Pancreas (tissue), 10 donors: Measurements from ENCODE around the gene EPHA1. TPM values are rescaled to one million over a fixed set of nuclear protein-coding genes. Genes with fewer than 3 reads are reported as not detected.

Experiments used
- ATAC-seq, 4 donors: fragments of 200-7000 bp; cut with Tn5 transposase; one replicate each; pipeline versions ENCODE4 v1.8.0 to v1.9.1; 2020; ENCODE audit warnings: mild to moderate bottlenecking in 4 of 4, moderate library complexity in 4 of 4
- DNase-seq, 6 donors: peaks; one replicate each; pipeline ENCODE4 v3.0.0-alpha.2; 2020
- FAIRE-seq: peaks from 2 replicates; lab custom pipeline; 2012; peaks lifted over from hg19 to GRCh38; lab: Jason Lieb, UNC
- H3K27ac ChIP-seq, 4 donors: fragments of 200-600 bp; sonication (generic); 1 replicate in 3 of 4; 2 replicates in 1 of 4; pipeline versions ENCODE4 v1.5.0 to v1.8.0; 2020
- H3K27me3 ChIP-seq, 4 donors: fragments of 200-600 bp; one replicate each; pipeline ENCODE4 v1.8.0; 2021
- H3K36me3 ChIP-seq, 3 donors: fragments of 200-600 bp; sonication (generic) in 1 of 3; one replicate each; pipeline versions ENCODE4 v1.5.0 to v1.8.0; 2020 to 2021
- H3K4me1 ChIP-seq, 3 donors: fragments of 200-600 bp; one replicate each; pipeline ENCODE4 v1.8.0; 2021
- H3K4me3 ChIP-seq, 4 donors: fragments of 200-600 bp; sonication (generic) in 2 of 4; one replicate each; pipeline versions ENCODE4 v1.5.0 to v1.8.0; 2020 to 2021
- H3K9me3 ChIP-seq, 4 donors: fragments of 200-600 bp; one replicate each; pipeline ENCODE4 v1.8.0; 2021
- CTCF ChIP-seq, 4 donors: fragments of 200-600 bp; sonication (generic) in 3 of 4; IDR thresholded peaks; one replicate each; pipeline versions ENCODE4 v1.5.0 to v1.8.0; 2021; ENCODE audit warnings: antibody characterized with exemption in 4 of 4
- whole genome bisulfite sequencing, 2 donors: extraction: QIAGEN DNeasy Blood & Tissue Kit; methylation state at CpG; one replicate each; pipeline ENCODE4 v1.1.7; 2013; 5-methylcytosine and 5-hydroxymethylcytosine counted together
- intact Hi-C, 3 donors: fragments of 100-400 bp; cut with DNase I; formaldehyde crosslinking; loops; one replicate each; pipeline versions ENCODE4 v1.11.1 to v1.14.2; 2022
- polyA plus RNA-seq, 2 donors: library from polyadenylated mRNA; stranded (reverse); fragments of 200-250 nt; gene quantifications; one replicate each; pipeline ENCODE4 v1.2.3, GENCODE V29; 2013
- total RNA-seq, 6 donors: library from RNA; stranded (reverse); fragmentation: NEBNext Ultra II Directional in 4 of 6; extraction: Animal tissue kit (Norgen Biotek cat#: 25700) in 4 of 6; gene quantifications; one replicate each; pipeline versions ENCODE4 v1.2.1 to v1.2.4, GENCODE V29; 2021 to 2023
- donor health status: healthy with polysubstance abuse.
- donor health status: DM: no; HTN: no; CAD: no; lungs with moderate emphysema.
- donor health status: DM: no; HTN: no; CAD: no.
- donor health status: control.
- donor health status: control.
- donor health status: Bipolar disorder and iron deficiency.
- donor health status: DM: yes; HTN: yes; CAD: no.
- donor health status: DM: no; HTN: no; CAD: no.
- donor health status: DM: no; HTN: no; CAD: no.
- donor health status: DM: yes; HTN: yes; CAD: no.

EPHA1 gene
- total and polyA plus RNA-seq, 8 donors, result 5.3 to 14.2 (median 7.8) TPM

- 58 to 65% methylated on average over 4 of the region's 4 CpGs for WGBS, 2 donors
- ATAC-seq (no peak), FAIRE-seq (no peak), DNase-seq (no peak)
- no peak for TF ChIP-seq CTCF (IDR thresholded peaks at IDR 0.05)
- H3K27ac ChIP-seq, result no peak within 1 kb of the TSS
- H3K4me3 ChIP-seq, result no peak within 1 kb of the TSS
- H3K4me1 ChIP-seq, result no peaks in the 10 kb centered on the region
- H3K27me3 ChIP-seq, result peaks cover 0 to 17% (median under 1%) of the 10 kb centered on the region in 4 donors
- no peaks in the 10 kb centered on the region for H3K9me3 ChIP-seq
- intact Hi-C loops, result no loop called here
- no peaks in the 10 kb centered on the region for H3K36me3 ChIP-seq
Measured at GRCh38 chr7:143443153-143443552, 34.5 kb upstream of the EPHA1 start, which contains the start of gene TAS2R60. TAS2R60 (plus strand) TSS chr7:143443453; CDS start chr7:143443453, 0 bp downstream.

GRCh38 chr7:143439866-143440265 lies 31.2 kb upstream of the EPHA1 start:
- FAIRE-seq (no peak), DNase-seq (no peak), ATAC-seq (no peak)
- no peak overlapping the region for H3K27ac ChIP-seq
- H3K36me3 ChIP-seq, result no peaks in the 10 kb centered on the region
- no peaks in the 10 kb centered on the region for H3K27me3 ChIP-seq
- no peaks in the 10 kb centered on the region for H3K9me3 ChIP-seq
- no peaks in the 10 kb centered on the region for H3K4me1 ChIP-seq
- no peak for TF ChIP-seq CTCF (IDR thresholded peaks at IDR 0.05)
- intact Hi-C loops, result no loop called here
- no peak overlapping the region for H3K4me3 ChIP-seq
- WGBS, 2 donors, result 81 to 93% methylated on average over 2 of the region's 2 CpGs

GRCh38 chr7:143437578-143437977 lies 28.9 kb upstream of the EPHA1 start:
- intact Hi-C loops, result no loop called here
- WGBS, 2 donors, result 55 to 58% methylated on average over 4 of the region's 4 CpGs
- TF ChIP-seq CTCF (IDR thresholded peaks at IDR 0.05), result no peak
- no peak overlapping the region for H3K4me3 ChIP-seq
- no peak overlapping the region for H3K27ac ChIP-seq
- no peaks in the 10 kb centered on the region for H3K9me3 ChIP-seq
- no peak for FAIRE-seq
- DNase-seq, result no peak
- no peaks in the 10 kb centered on the region for H3K4me1 ChIP-seq
- no peaks in the 10 kb centered on the region for H3K36me3 ChIP-seq
- H3K27me3 ChIP-seq, result no peaks in the 10 kb centered on the region
- ATAC-seq, result no peak

DNA sequence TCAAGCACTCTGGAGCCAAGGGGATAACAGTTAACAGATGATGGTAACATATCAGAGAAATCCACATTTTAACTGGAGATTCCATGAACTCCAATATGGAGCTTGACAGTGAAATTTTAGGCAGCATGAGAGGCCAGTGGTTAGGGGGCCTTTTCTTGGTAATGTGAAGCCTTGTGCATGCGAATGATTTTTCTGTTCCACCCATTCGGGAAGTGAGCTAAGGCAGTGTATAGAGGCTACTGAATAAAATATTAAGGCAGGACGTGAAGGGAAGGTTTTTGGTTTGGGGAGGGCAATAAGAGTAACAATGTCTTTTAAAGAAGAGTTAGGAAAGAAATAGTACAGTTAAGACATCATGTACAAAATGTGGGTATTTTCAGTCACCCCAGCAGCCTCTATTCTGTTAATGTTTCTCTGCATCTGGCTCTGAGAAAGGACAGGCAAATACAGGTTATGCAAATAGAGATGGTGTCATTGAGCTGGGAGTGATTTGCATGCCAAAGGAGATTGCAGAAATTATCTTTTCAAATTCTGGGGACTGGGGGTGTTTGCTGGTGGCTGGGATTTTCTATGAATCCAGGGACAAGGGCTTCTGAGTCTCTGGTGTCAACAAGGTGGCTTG lies 27.8 kb upstream of the EPHA1 start:
- no peak for TF ChIP-seq CTCF (IDR thresholded peaks at IDR 0.05)
- Histone ChIP-seq H3K9me3 (no peaks in the 10 kb centered on the region), H3K4me1 (no peaks in the 10 kb centered on the region), H3K27me3 (peaks cover 0 to 4% (median 0%) of the 10 kb centered on the region in 4 donors), H3K4me3 (no peak overlapping the region), H3K36me3 (no peaks in the 10 kb centered on the region), H3K27ac (no peak overlapping the region)
- intact Hi-C loops, result no loop called here
- DNase-seq, result no peak
- no peak for FAIRE-seq
- 84 to 89% methylated on average over 3 of the region's 3 CpGs for WGBS, 2 donors
- ATAC-seq, result no peak

- Histone ChIP-seq H3K36me3 (no peaks in the 10 kb centered on the region), H3K27ac (no peak overlapping the region), H3K9me3 (no peaks in the 10 kb centered on the region), H3K4me3 (no peak overlapping the region), H3K4me1 (no peaks in the 10 kb centered on the region), H3K27me3 (peaks cover 0 to 4% (median 0%) of the 10 kb centered on the region in 4 donors)
- no peak for TF ChIP-seq CTCF (IDR thresholded peaks at IDR 0.05)
- DNase-seq, result no peak
- intact Hi-C loops, result no loop called here
- WGBS, 2 donors, result 79 to 81% methylated on average over 2 of the region's 2 CpGs
- no peak for FAIRE-seq
- no peak for ATAC-seq
Measured at GRCh38 chr7:143435266-143435665, 26.6 kb upstream of the EPHA1 start.
